Right kidney (tissue), 1 donor: ENCODE results near the gene ELAC1.

Experiments
- DNase-seq: peaks from one replicate; pipeline ENCODE4 v3.0.0-alpha.2; 2016

Gene ELAC1

DNA sequence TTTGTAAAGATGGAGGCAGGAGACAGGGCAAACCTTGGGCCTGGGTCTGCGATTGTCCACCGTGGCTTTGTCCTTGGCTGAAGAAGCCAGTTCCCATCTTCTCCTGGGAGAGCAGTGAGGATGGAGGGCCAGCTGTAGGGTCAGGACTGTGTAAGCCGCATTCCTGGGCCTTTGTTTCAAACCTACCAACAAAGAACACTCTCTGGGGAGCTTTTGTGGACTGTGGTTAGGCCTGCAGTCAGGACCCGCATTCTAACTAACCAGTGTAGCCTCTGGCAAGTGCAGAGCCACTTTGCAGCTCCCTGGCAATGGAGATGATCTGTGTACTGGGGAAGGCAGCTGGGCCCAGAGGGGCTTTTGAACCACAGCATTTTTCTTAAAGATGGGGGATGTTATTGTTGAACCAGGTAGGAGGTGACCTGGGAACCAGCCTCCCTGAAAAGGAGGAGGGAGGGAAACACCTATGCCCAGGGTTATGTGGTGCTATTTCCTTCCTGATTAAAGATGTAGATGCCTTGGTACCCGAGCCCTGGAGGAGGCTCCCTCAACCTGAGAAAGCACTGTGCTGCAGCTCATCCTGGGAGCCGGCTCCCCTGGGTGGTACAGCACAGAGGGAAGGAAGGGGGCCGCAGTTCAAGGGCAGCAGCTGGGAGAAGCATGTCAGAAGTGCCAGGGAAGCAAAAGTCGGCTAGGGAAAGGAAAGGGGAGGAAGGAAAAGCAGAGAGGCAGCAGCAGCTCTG is 49.5 kb downstream of the ELAC1 start:
- no peak for DNase-seq

GRCh38 chr18:51020536-51020935 is 52.7 kb downstream of the ELAC1 start:
- DNase-seq: no peak

- no peak for DNase-seq
Measured at GRCh38 chr18:51021226-51021965, 53.6 kb downstream of the ELAC1 start.

DNA sequence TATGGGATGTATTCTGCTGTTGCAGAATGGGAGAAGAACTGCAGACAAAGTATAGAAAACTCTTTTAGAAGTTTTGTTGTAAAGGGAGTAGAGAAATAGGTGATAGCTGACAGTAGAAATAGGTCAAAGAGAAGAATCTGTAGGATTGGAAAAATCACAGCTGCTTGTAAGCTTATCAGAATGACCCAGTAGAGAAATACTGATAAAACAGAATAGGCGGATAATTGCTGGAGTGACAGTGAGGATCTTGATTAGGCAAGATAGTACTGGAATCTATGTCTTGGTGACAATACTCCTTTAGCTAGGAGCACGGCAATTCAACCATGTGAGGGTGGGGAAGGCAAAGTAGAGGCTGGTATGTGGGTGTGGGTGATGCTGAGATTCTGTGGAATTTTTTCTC is 57.7 kb downstream of the ELAC1 start:
- DNase-seq: no peak

DNA sequence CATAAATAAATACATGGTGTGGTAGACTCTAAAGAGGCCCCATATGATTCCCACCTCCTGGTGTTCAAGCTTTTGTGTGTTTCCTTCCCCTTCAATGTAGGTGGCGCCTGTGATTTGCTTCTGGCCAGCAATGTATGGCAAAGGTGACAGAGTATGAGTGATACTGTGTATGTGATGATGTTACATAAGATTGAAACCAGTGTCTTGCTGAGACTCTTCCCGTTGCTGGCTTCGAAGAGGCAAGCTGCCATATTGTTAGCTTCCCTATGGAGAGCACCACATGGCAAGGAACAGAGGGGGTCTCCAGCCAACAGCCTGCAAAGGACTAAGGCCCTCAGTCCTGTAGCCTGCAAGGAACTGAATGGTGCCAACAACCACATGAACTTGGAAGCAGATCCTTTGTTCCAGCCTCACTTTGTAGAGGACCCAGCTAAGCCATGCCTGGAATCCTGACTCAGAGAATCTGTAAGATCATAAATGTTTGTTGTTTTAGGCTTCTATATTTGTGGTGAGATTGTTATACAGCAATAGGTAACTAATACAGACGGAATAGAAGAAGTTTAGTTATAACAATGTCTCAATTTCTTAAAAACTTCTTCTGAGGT is 60.5 kb downstream of the ELAC1 start:
- no peak for DNase-seq

- DNase-seq: no peak
Measured at GRCh38 chr18:51029378-51029693, 61.5 kb downstream of the ELAC1 start.

- peak; percentile 97 for DNase-seq
Measured at GRCh38 chr18:51029694-51030536, 62.1 kb downstream of the ELAC1 start, which contains the start of gene SMAD4. SMAD4 (plus strand) TSS chr18:51030213; CDS start chr18:51047047, 16,834 bp downstream.

GRCh38 chr18:51030537-51031258 is 62.9 kb downstream of the ELAC1 start:
- peak; percentile 78 for DNase-seq

- no peak for DNase-seq
Measured at GRCh38 chr18:51032193-51032592, 64.4 kb downstream of the ELAC1 start.

DNA sequence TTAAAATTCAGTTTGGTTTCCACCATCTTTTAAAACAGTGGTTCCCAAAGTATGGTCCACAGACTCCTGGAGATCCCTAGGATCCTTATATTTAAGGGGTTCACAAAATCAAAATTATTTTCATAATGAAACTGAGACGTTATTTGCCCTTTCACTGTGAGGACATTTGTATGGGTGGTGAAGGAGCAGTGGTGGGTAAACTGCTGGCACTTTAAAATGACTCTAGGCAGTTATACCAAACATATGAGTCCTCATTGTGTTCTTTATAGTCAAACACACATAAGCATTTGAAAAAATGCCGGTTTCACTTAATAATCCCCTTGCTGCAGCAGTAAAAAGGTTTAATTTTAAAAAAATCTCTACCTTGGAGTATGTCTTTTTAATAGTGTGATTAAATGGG is 69.4 kb downstream of the ELAC1 start:
- DNase-seq: no peak
